ENCODE data around the gene TEX14.
"Not testable (repeated sequence)": the region's sequence is repeated elsewhere in the genome, so short reads cannot be mapped to it uniquely, and the experiment has no call there.

TEX14 gene

GRCh38 chr17:58686980-58687379 is 4.9 kb downstream of the TEX14 start:
- no peak for DNase-seq

- DNase-seq, result not testable (repeated sequence)
These were observed 7.4 kb downstream of the TEX14 start for GRCh38 chr17:58684462-58684861.

- DNase-seq, result no peak
These were observed 7.8 kb downstream of the TEX14 start for GRCh38 chr17:58684003-58684402.

GRCh38 chr17:58680038-58680369 is 11.8 kb downstream of the TEX14 start:
- DNase-seq, result no peak

- peak; percentile 57 for DNase-seq
These were observed 12.4 kb downstream of the TEX14 start for GRCh38 chr17:58679263-58680037.

GRCh38 chr17:58678287-58678686 is 13.6 kb downstream of the TEX14 start:
- not testable (repeated sequence) for DNase-seq

- DNase-seq, result no peak
These were observed 14.5 kb downstream of the TEX14 start for GRCh38 chr17:58677194-58677880.

GRCh38 chr17:58671969-58672368 is 19.9 kb downstream of the TEX14 start:
- DNase-seq, result no peak

GRCh38 chr17:58669853-58670252 is 22.0 kb downstream of the TEX14 start:
- DNase-seq, result no peak

- no peak for DNase-seq
These were observed 23.3 kb downstream of the TEX14 start for GRCh38 chr17:58668598-58668935.

GRCh38 chr17:58667934-58668597 is 23.8 kb downstream of the TEX14 start:
- no peak for DNase-seq

GRCh38 chr17:58666858-58667267 is 25.0 kb downstream of the TEX14 start:
- DNase-seq, result no peak

- DNase-seq, result no peak
These were observed 25.6 kb downstream of the TEX14 start for GRCh38 chr17:58665946-58666857.

GRCh38 chr17:58664302-58664701 is 27.5 kb downstream of the TEX14 start:
- no peak for DNase-seq

- DNase-seq, result no peak
These were observed 30.3 kb downstream of the TEX14 start for GRCh38 chr17:58661499-58661898.

- no peak for DNase-seq
These were observed 31.2 kb downstream of the TEX14 start for GRCh38 chr17:58660621-58661020.

GRCh38 chr17:58659714-58660084 is 32.1 kb downstream of the TEX14 start:
- DNase-seq, result not testable (repeated sequence)

GRCh38 chr17:58658804-58659713 is 32.8 kb downstream of the TEX14 start:
- DNase-seq, result peak; percentile 99

GRCh38 chr17:58657962-58658803 is 33.7 kb downstream of the TEX14 start:
- DNase-seq, result not testable (repeated sequence)

- DNase-seq, result no peak
These were observed 43.6 kb downstream of the TEX14 start for GRCh38 chr17:58648236-58648635.

GRCh38 chr17:58643147-58643546 is 48.7 kb downstream of the TEX14 start:
- no peak for DNase-seq

All from DMS 273 treated with DMSO at 0.1 percent for 48 hours (cell line).